Spleen (tissue), 7 donors: ENCODE measurements around the gene FHIT.

Experiments
- POLR2A ChIP-seq, 3 donors: fragments of 450-650 bp; IDR thresholded peaks; one replicate each; pipeline ENCODE4 v1.5.1; 2017; ENCODE audit warnings: antibody characterized with exemption in 3 of 3, mild to moderate bottlenecking in 1 of 3
- TF ChIP-seq, protein P1 (sequence below), 11 experiments: fragments of 200-600 bp in 7 of 11; fragments of 450-650 bp in 4 of 11; sonication (generic) in 4 of 11; IDR thresholded peaks in 8 of 11; conservative IDR thresholded peaks in 3 of 11; 1 replicate in 7 of 11; 2 replicates in 4 of 11; pipeline versions ENCODE4 v1.4.0 to v1.8.0; 2016 to 2021; ENCODE audit warnings: antibody characterized with exemption in 11 of 11, inconsistent platforms in 4 of 11, mild to moderate bottlenecking in 1 of 11
- donor health status: DM: no; HTN: no; CAD: no; lungs with moderate emphysema.
- donor health status: DM: no; HTN: no; CAD: no.
- donor health status: DM: no; HTN: no; CAD: no.

DNA sequence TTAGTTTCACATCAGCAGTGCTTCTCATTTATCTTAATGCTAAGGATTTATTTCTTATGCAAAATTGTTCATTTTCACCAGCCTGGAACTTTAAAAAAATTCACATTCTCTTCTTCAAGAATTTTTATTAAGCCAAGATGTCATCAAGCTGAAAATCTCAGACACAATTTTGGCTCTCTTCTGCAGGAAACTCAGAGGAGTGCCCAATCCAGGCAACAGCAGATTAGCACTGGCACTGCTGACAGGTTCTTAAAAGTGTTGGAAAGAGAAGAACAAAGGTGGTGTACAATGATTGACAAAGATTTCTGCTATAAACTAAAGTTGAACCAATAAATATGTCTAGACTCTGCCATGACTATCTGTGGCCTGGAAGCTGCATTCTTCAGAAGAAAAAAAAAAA, 479.5 kb downstream of the FHIT start:
- TF ChIP-seq, protein P1, sequence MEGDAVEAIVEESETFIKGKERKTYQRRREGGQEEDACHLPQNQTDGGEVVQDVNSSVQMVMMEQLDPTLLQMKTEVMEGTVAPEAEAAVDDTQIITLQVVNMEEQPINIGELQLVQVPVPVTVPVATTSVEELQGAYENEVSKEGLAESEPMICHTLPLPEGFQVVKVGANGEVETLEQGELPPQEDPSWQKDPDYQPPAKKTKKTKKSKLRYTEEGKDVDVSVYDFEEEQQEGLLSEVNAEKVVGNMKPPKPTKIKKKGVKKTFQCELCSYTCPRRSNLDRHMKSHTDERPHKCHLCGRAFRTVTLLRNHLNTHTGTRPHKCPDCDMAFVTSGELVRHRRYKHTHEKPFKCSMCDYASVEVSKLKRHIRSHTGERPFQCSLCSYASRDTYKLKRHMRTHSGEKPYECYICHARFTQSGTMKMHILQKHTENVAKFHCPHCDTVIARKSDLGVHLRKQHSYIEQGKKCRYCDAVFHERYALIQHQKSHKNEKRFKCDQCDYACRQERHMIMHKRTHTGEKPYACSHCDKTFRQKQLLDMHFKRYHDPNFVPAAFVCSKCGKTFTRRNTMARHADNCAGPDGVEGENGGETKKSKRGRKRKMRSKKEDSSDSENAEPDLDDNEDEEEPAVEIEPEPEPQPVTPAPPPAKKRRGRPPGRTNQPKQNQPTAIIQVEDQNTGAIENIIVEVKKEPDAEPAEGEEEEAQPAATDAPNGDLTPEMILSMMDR (IDR thresholded peaks at IDR 0.05 in 8 of 11, conservative IDR thresholded peaks at IDR 0.05 in 3 of 11) = no peak
- TF ChIP-seq POLR2A (IDR thresholded peaks at IDR 0.05) = no peak
